Activated naive CD4-positive, alpha-beta T cell treated with anti-CD3 and anti-CD28 coated beads, Interleukin-2, amount 50 U/mL, for 16 hours (primary cell): ENCODE data around the gene LRRC34.
A peak's percentile ranks its signal among the peaks of the same experiment; 100 is the strongest.

ENCODE experiments used
- DNase-seq: peaks from one replicate; pipeline ENCODE4 v3.0.0-alpha.2; 2020

LRRC34 gene

DNA sequence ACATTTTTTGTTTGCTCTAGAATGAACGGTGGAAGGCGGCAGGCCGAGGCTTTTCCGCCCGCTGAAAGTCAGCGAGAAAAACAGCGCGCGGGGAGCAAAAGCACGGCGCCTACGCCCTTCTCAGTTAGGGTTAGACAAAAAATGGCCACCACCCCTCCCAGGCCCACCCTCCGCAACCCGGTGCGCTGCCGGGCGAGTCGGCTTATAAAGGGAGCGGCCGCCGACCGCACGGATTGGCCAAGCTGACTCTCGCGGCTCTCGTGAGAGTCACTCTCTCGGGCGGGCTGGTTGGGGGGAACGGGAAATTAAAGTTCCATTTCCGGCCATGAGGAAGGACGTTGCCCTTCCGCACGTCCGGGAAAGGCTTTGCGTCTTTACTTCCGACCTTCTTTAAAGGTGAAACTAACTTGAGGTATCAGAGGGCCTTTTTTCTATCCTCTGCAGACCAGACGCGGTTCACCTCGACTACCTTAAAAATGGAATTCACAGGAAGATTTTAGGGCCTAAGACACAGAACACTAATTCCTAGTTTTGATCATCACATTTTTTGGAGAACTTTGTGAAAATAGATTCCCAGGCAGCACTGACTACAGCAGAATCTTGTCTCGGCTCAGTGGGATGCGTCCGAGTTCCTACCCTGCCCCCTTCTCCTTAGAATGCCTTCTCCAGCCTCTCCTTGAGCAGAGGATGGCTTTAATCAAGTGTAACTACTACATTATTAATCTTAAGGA lies 47.7 kb downstream of the LRRC34 start, which contains the start of gene TERC:
Gene TERC, minus strand, starts transcription at position 179 of the 731 bp plus-strand sequence.
- DNase-seq = peak; percentile 92

DNA sequence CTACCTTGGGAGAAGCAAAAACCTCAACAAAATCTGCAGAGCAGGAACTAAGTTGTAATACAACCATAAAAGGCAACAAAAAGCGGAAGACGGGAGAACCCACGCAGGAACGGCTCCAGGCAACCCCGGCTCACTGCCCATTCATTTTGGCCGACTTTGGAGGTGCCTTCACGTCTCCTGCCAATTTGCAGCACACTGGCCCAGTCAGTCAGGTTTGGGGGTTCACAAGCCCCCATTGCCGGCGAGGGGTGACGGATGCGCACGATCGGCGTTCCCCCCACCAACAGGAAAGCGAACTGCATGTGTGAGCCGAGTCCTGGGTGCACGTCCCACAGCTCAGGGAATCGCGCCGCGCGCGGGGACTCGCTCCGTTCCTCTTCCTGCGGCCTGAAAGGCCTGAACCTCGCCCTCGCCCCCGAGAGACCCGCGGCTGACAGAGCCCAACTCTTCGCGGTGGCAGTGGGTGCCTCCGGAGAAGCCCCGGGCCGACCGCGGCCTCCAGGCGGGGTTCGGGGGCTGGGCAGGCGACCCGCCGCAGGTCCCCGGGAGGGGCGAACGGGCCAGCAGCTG lies 48.3 kb downstream of the LRRC34 start:
- peak; percentile 61 for DNase-seq

DNA sequence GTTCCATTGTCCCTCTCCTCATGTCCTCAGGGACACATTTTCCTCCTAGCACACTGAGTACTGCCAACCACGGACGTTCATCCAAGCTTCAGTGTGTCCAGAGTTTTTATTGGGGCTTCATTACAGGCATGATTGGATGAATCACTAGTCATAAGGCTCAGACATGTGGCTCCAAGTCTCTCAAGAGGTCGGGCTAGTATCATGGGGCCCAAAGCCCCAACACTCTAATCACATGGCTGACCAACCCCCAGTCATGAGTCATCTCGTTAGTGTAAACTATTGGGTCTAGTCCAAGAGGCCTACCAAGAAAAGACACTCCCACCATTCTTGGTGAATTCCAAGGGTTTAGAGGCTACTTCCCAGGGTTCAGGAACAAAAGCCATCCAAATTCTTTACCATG lies 52.2 kb downstream of the LRRC34 start:
- DNase-seq = no peak

DNA sequence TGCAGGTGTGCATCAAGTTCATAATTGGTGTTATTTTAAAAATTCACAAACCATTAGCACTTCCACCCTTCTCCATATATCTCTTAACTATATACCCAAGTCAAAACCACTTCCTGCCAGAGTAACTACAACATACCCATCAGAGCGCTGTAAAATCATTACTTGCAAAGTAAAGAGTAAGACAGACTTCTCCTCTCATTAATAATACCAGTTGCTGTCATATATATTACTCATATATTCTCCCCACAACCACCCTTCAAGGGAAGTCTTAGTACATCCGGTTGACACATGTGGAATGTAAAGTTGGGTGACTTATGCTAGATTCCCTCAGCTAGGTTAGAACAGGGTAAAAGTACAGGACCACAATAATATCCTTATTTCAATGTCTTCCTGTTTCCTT lies 53.4 kb downstream of the LRRC34 start:
- DNase-seq = no peak

DNA sequence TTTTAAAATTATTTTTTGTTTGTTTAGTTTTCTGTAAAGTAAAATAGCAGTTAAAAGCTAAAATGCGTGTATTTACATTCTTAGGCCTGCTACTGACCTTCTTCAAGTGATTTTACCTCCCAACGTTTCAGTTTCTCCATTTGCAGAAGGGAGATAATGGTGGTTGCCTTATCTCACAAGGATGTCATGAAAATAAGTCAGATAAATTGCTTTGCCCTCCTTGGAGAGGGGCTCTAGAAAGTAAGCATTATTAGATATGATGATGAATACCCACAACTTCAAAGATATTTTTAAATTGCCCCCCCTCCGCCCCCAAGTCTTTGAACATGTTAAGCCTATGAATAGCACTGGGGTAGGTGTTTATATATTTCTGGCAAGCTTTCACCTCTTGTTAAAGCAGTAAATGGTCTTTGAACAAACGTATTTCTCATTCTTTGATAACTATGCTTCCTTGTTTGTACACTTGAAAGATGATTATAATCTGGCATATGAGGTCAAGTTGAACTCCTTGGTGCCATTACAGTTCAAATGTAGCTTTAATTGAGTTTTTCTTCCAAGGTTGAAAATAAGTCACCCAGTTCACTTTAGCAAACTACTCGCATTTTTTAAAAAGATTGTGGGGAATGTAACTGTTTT lies 54.2 kb downstream of the LRRC34 start:
- DNase-seq = no peak

DNA sequence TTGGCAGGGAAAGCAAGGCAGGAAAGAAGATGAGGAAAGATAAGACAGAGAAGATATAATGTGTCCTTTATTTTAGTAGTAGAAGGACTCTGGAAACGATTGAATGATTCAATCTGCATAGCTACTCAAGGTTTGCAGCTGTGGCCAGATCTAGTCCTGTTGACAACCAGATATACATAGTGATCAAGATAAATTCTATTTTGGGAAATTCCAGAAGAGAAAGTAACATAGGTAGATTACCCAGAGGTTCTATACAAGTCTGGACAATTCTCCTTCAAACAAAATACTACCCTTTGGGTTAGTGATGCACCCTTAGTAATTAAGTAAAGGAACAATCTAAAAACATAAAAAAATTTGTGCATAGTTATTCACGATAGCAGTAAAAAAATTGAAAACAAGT lies 57.2 kb downstream of the LRRC34 start:
- no peak for DNase-seq

DNA sequence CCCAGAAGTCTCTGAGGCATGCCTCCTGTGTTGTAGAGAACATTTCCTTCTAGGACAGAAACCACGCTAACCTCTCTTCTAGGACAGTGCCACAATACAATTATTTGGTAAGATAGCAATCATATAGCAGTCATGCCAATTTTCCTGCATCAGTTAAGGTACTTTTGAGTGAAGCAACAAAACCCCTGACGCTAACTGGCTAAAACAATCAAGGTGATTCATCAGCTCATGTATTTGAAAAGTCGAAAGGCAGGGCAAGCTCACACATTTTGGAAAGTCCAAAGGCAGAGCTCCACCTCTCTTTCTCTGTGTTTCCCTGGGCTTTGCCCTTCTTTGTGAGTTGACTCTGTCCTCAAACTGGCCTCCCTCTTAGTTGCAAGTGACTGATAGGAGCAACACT lies 58.0 kb downstream of the LRRC34 start:
- DNase-seq = no peak

DNA sequence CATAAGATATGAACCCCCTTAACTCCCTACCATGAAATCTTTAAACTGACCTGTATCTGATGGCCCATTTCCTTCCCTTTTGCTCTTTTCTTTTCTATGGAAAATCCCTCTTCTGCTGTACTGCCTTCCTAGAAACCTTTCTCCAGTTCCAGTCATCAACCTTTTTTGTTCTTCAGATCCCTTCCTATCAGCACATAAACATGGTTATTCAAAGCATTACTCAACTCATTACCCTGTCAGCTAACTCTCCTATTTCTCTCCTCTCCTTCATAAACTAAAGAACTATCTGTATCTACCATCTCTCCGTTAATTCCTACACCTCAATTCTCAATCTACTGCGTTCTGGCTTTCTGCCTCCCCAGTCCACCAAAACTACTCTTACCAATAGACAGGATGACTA lies 60.8 kb downstream of the LRRC34 start:
- no peak for DNase-seq

DNA sequence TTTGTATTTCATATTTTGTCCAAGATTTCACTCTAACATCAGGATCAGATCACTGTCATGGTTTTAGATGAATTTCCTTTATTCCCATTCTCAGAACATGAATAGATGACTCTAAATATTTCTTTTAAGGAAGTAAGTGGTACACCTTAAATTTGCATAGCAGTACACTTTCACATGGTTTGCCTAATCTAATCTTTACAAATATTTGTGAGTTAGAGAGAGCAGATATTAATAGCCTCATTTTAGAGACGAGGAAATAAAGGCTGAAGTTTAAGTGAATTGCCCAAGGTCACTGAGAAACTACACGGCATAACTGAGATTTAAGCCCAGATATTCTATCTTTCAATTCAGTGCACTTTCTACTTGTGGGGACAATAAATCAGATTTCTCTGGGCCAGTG lies 62.0 kb downstream of the LRRC34 start:
- DNase-seq = no peak

DNA sequence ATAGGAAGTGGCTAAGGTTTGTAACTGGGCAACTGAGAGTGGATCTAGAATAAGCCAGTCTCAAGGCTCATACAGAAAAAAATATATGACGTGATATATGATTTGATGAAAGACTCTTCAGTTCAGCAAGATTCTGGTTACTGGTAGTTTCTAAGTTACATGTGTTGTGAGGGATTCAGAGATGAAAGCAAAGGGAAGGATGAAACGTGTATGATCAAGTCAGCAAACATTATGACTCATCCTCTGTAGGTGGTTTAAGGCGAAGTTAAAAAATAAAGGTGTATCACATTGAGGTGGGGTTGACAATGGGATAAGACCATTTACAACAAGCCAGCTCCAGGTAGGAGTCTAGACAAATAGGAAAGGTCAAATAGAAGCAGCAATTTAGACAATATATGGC lies 64.0 kb downstream of the LRRC34 start:
- DNase-seq = no peak

DNA sequence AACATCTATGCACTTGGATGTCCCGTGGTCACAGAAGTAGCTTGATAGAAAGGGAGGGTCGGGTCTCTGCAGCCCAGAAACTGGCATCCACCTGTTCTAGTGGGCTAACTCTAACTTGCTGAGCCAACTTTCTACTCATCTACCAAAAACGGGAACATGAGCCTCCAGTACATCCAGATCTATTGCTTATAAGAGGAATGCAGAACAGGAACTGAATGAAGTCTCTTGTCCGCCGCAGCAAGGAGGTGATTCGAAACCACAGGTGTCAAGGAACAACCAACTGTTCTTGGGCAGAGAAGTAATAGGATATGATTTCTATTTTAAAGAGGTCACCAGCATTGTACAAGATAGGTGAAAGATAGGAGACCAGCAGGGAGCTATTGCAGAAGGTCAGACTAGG lies 65.8 kb downstream of the LRRC34 start:
- DNase-seq = no peak

DNA sequence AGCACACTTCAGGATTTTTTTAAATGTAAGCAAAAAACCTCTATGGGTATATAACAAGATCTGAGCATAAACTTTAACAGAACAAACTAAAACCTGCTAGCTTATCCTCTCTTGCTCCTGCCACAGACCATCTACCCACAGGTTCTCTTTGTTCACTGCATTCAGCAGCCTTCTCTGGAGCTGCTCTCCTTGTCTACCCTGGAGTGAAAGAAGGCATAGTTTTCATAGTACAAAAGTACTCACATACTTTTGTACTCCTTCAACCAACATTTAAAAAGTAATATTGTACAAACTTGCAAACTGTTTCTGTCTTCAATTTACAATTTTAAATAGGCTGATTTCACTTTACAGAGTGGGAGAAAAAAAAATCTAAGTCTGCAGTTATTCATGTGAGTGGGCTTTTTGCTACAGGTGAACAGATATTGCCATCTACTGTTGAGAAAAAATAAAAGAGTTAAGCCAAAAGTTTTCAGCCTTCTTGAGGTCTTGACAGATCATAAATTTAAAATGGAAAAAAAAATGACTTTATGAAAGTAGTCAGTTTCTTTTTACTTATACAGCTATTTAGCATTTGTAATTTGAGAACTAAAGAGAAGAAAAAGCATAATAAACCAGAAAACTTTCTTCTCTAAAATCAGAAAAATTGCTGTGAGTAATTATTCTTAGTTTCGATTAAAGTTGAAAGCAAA lies 68.2 kb downstream of the LRRC34 start:
- no peak for DNase-seq
